Transverse colon (tissue), 4 donors: ENCODE measurements around the gene NQO2.

Experiments
- CTCF ChIP-seq, 5 experiments: fragments of 200-600 bp in 3 of 5; fragments of 450-650 bp in 2 of 5; sonication (generic) in 3 of 5; IDR thresholded peaks; 1 replicate in 2 of 5; 2 replicates in 3 of 5; pipeline ENCODE4 v1.5.1; 2016 to 2017; ENCODE audit warnings: antibody characterized with exemption in 5 of 5, inconsistent platforms in 3 of 5, mild to moderate bottlenecking in 2 of 5, moderate library complexity in 1 of 5
- EP300 ChIP-seq: sonication (generic); formaldehyde crosslinking; IDR thresholded peaks from one replicate; pipeline ENCODE4 v1.6.1; 2017; ENCODE audit warnings: antibody characterized with exemption, low read depth
- POLR2A ChIP-seq: fragments of 450-650 bp; IDR thresholded peaks from one replicate; pipeline ENCODE4 v1.6.1; 2016; ENCODE audit warnings: antibody characterized with exemption, mild to moderate bottlenecking, moderate library complexity
- POLR2AphosphoS5 ChIP-seq, 3 donors: sonication (generic); formaldehyde crosslinking; IDR thresholded peaks; one replicate each; pipeline ENCODE4 v1.6.1; 2016; ENCODE audit warnings: antibody characterized with exemption in 3 of 3

GRCh38 chr6:2998998-2999617, 586 bp upstream of the NQO2 start:
- TF ChIP-seq CTCF (IDR thresholded peaks at IDR 0.05) = no peak
- TF ChIP-seq POLR2A = no peak
- TF ChIP-seq EP300 = no peak
- peak in 2 of 3 donors; percentile 17 to 46 for TF ChIP-seq POLR2AphosphoS5 (IDR thresholded peaks at IDR 0.05)
